Activated CD8-positive, alpha-beta memory T cell treated with anti-CD3 and anti-CD28 coated beads, Interleukin-2, amount 50 U/mL, for 4 hours (primary cell): ENCODE results near the gene DEXI.

Experiments used
- DNase-seq: peaks from one replicate; pipeline ENCODE4 v3.0.0-alpha.2; 2020

The DEXI gene

GRCh38 chr16:10923650-10924214 lies 18.5 kb downstream of the DEXI start:
- DNase-seq: no peak

GRCh38 chr16:10923146-10923649 lies 19.1 kb downstream of the DEXI start:
- DNase-seq: no peak

- DNase-seq: no peak
Measured at GRCh38 chr16:10922328-10923145, 19.7 kb downstream of the DEXI start.

- no peak for DNase-seq
Measured at GRCh38 chr16:10921536-10922327, 20.5 kb downstream of the DEXI start.

- no peak for DNase-seq
Measured at GRCh38 chr16:10920726-10921427, 21.4 kb downstream of the DEXI start.

GRCh38 chr16:10919003-10919351 lies 23.3 kb downstream of the DEXI start:
- no peak for DNase-seq

- DNase-seq: peak; percentile 82
Measured at GRCh38 chr16:10918294-10919002, 23.8 kb downstream of the DEXI start.

- DNase-seq: no peak
Measured at GRCh38 chr16:10916534-10916933, 25.7 kb downstream of the DEXI start.

- no peak for DNase-seq
Measured at GRCh38 chr16:10911267-10911666, 31.0 kb downstream of the DEXI start.

- no peak for DNase-seq
Measured at GRCh38 chr16:10907757-10908045, 34.6 kb downstream of the DEXI start.

GRCh38 chr16:10906914-10907756 lies 35.1 kb downstream of the DEXI start:
- DNase-seq: no peak

GRCh38 chr16:10906482-10906881 lies 35.8 kb downstream of the DEXI start:
- no peak for DNase-seq

GRCh38 chr16:10902999-10903398 lies 39.3 kb downstream of the DEXI start:
- no peak for DNase-seq

GRCh38 chr16:10897134-10897533 lies 45.1 kb downstream of the DEXI start:
- no peak for DNase-seq

- DNase-seq: no peak
Measured at GRCh38 chr16:10896723-10897122, 45.5 kb downstream of the DEXI start.

- DNase-seq: no peak
Measured at GRCh38 chr16:10896165-10896564, 46.1 kb downstream of the DEXI start.

- DNase-seq: no peak
Measured at GRCh38 chr16:10895053-10895946, 47.0 kb downstream of the DEXI start.

GRCh38 chr16:10892782-10893318 lies 49.4 kb downstream of the DEXI start:
- DNase-seq: no peak

GRCh38 chr16:10889855-10890254 lies 52.4 kb downstream of the DEXI start:
- no peak for DNase-seq

GRCh38 chr16:10888320-10888937 lies 53.8 kb downstream of the DEXI start:
- no peak for DNase-seq
